Muscle layer of duodenum (tissue), 2 donors: Measurements from ENCODE around the gene CKAP5.
A peak's percentile ranks its signal among the peaks of the same experiment; 100 is the strongest.

ENCODE experiments used
- H3K27ac ChIP-seq: one replicate; pipeline ENCODE4 v1.7.0; 2013; ENCODE audit warnings: mild to moderate bottlenecking, low read length
- H3K27me3 ChIP-seq: one replicate; pipeline ENCODE4 v1.7.0; 2013; ENCODE audit warnings: low read depth, mild to moderate bottlenecking, control low read depth, low read length
- H3K36me3 ChIP-seq, 2 donors: one replicate each; pipeline ENCODE4 v1.7.0; 2013; ENCODE audit warnings: low read length in 2 of 2, control low read depth in 1 of 2, mild to moderate bottlenecking in 1 of 2; ENCODE audit not compliant: insufficient read depth in 2 of 2, control insufficient read depth in 1 of 2
- H3K4me1 ChIP-seq, 2 donors: one replicate each; pipeline ENCODE4 v1.7.0; 2013; ENCODE audit warnings: low read length in 2 of 2, mild to moderate bottlenecking in 2 of 2, control low read depth in 1 of 2, moderate library complexity in 1 of 2; ENCODE audit not compliant: insufficient read depth in 2 of 2, control insufficient read depth in 1 of 2
- H3K4me3 ChIP-seq, 2 donors: one replicate each; pipeline ENCODE4 v1.7.0; 2013; ENCODE audit warnings: low read length in 2 of 2, low read depth in 1 of 2, mild to moderate bottlenecking in 1 of 2
- H3K9me3 ChIP-seq, 2 donors: one replicate each; pipeline ENCODE4 v1.7.0; 2013; ENCODE audit warnings: low read length in 2 of 2, control low read depth in 1 of 2, mild to moderate bottlenecking in 1 of 2; ENCODE audit not compliant: control insufficient read depth in 1 of 2
- donor health status: healthy.

Gene CKAP5

GRCh38 chr11:46845740-46846509, at the start of gene CKAP5:
CKAP5 (minus strand) TSS chr11:46846280; CDS start chr11:46821231, 25,049 bp downstream.
- no peaks in the 10 kb centered on the region for H3K9me3 ChIP-seq
- H3K27ac ChIP-seq: peak within 1 kb of the TSS; percentile 67
- H3K36me3 ChIP-seq: no peaks in the 10 kb centered on the region
- peaks cover 5 to 14% of the 10 kb centered on the region in 2 donors for H3K4me1 ChIP-seq
- peak within 1 kb of the TSS; percentile 84 to 93 for H3K4me3 ChIP-seq
- no peaks in the 10 kb centered on the region for H3K27me3 ChIP-seq

DNA sequence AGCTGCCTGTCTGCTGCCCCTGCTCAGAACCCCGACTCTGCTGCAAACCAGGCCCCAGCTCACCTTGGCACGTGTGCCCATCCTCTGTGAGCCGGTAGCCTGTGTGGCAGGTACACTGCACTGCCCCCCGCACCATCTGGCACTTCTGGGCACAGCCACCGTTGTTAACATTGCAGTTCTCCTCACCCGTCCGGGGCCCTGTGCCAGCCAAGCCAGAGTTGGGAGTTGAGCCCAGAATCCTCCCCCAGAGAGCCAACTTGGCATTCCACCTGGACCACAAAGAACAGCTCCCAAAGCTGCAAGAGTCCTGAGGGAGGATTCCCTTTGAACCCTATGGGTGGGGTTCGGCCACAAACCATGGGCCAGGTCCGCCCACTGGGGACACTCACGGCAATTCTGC, 49.7 kb upstream of the CKAP5 start:
- H3K27ac ChIP-seq: no peak overlapping the region
- H3K9me3 ChIP-seq: no peaks in the 10 kb centered on the region
- peaks cover 3 to 25% of the 10 kb centered on the region in 2 donors for H3K36me3 ChIP-seq
- no peaks in the 10 kb centered on the region for H3K4me1 ChIP-seq
- no peaks in the 10 kb centered on the region for H3K27me3 ChIP-seq
- no peak overlapping the region for H3K4me3 ChIP-seq

DNA sequence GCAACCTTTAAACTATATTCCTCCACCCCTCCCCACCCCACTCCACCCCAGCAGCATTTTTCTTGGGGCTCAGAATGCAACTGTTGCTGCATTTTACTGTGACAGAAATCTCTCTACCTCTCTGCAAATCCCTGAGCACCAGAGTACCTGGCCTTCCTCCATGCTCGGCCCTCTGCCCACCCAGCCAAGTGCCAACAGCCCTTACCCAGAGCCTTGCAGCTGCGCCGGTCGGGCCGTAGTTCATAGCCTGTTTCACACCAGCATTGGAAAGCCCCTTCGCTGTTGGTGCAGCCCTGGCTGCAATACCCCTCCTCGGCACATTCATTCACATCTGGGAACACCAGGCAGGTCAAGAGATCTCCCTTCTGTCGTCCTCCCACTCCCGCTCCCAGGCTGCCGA, 48.9 kb upstream of the CKAP5 start:
- no peak overlapping the region for H3K27ac ChIP-seq
- H3K9me3 ChIP-seq: no peaks in the 10 kb centered on the region
- H3K4me1 ChIP-seq: no peaks in the 10 kb centered on the region
- no peaks in the 10 kb centered on the region for H3K27me3 ChIP-seq
- H3K4me3 ChIP-seq: no peak overlapping the region
- H3K36me3 ChIP-seq: peaks cover 3 to 24% of the 10 kb centered on the region in 2 donors

DNA sequence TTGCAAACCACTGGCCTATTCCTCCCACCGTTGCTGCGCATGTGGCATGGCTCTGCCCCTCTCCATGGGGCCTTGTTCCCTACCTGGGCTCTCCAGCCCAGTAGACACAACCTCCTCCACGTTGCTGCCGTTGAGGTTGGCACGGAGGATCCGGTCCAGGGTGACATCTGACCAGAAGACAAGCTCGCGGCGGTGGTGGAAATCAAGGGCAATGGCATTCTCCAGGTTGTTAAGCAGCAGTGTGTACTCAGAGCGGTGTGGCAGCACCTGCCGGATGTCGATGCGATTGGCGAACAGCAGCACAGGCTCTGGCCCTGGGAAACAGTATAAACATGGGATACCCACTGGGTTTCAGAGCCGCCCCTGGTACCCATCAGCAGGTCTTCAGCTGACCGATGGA, 48.4 kb upstream of the CKAP5 start:
- H3K27me3 ChIP-seq: no peaks in the 10 kb centered on the region
- no peak overlapping the region for H3K27ac ChIP-seq
- no peak overlapping the region for H3K4me3 ChIP-seq
- no peaks in the 10 kb centered on the region for H3K9me3 ChIP-seq
- H3K4me1 ChIP-seq: no peaks in the 10 kb centered on the region
- H3K36me3 ChIP-seq: peaks cover 3 to 19% of the 10 kb centered on the region in 2 donors

- Histone ChIP-seq H3K9me3 (no peaks in the 10 kb centered on the region), H3K4me3 (no peak overlapping the region), H3K27ac (no peak overlapping the region), H3K4me1 (no peaks in the 10 kb centered on the region), H3K27me3 (no peaks in the 10 kb centered on the region), H3K36me3 (peaks cover 3 to 13% of the 10 kb centered on the region in 2 donors)
Measured at GRCh38 chr11:46892838-46893237, 46.8 kb upstream of the CKAP5 start.

- H3K4me3 ChIP-seq: no peak overlapping the region
- no peaks in the 10 kb centered on the region for H3K9me3 ChIP-seq
- H3K4me1 ChIP-seq: no peaks in the 10 kb centered on the region
- H3K36me3 ChIP-seq: peaks cover 3 to 13% of the 10 kb centered on the region in 2 donors
- H3K27me3 ChIP-seq: no peaks in the 10 kb centered on the region
- no peak overlapping the region for H3K27ac ChIP-seq
Measured at GRCh38 chr11:46892109-46892508, 46.0 kb upstream of the CKAP5 start.

GRCh38 chr11:46890665-46891064, 44.6 kb upstream of the CKAP5 start:
- Histone ChIP-seq H3K4me3 (no peak overlapping the region), H3K27me3 (no peaks in the 10 kb centered on the region), H3K9me3 (no peaks in the 10 kb centered on the region), H3K4me1 (no peaks in the 10 kb centered on the region), H3K36me3 (peaks cover 6 to 18% of the 10 kb centered on the region in 2 donors), H3K27ac (no peak overlapping the region)

DNA sequence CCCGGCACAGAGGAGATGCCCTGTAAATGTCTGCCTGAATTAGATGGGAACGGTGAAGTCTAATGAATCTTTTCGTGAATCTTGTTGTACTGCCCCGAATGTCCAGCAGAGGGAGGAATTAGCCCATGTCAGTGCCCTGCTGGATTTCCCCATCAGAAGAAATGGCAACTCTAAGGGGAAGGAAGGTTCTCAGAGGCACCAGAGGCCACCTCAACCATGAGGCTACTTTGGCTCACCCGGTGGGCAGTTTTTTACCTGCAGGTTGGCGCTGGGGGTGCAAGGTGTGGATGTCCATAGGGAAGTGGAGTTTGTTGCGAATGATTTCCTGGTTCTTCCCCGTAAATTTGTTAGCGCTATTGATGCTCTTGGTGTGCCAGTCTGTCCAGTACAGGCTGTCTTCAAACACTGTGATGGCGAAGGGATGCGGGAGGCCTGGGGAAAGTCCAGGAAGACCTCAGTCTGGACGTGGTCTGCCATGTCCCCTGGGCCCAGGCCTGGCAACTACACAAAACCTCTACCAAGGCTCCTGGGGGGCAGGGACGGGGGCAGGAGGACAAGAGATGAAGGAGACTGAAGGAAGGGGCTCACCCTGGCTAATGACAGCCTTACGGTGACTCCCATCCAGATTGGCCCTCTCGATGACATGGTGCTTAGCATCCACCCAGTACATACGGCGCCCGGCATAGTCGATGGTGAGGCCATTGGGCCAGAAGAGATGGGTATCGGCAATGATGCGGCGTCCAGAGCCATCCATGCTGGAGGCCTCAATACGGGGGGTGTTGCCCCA, 43.8 kb upstream of the CKAP5 start:
- no peak overlapping the region for H3K4me3 ChIP-seq
- H3K27me3 ChIP-seq: no peaks in the 10 kb centered on the region
- no peaks in the 10 kb centered on the region for H3K4me1 ChIP-seq
- H3K36me3 ChIP-seq: peaks cover 6 to 21% of the 10 kb centered on the region in 2 donors
- H3K9me3 ChIP-seq: no peaks in the 10 kb centered on the region
- H3K27ac ChIP-seq: no peak overlapping the region

- no peak overlapping the region for H3K27ac ChIP-seq
- no peak overlapping the region for H3K4me3 ChIP-seq
- peaks cover 3 to 22% of the 10 kb centered on the region in 2 donors for H3K36me3 ChIP-seq
- H3K4me1 ChIP-seq: no peaks in the 10 kb centered on the region
- no peaks in the 10 kb centered on the region for H3K27me3 ChIP-seq
- H3K9me3 ChIP-seq: no peaks in the 10 kb centered on the region
Measured at GRCh38 chr11:46889251-46889650, 43.2 kb upstream of the CKAP5 start.

- H3K27me3 ChIP-seq: no peaks in the 10 kb centered on the region
- H3K9me3 ChIP-seq: no peaks in the 10 kb centered on the region
- H3K4me3 ChIP-seq: no peak overlapping the region
- H3K27ac ChIP-seq: no peak overlapping the region
- peaks cover 3 to 24% of the 10 kb centered on the region in 2 donors for H3K36me3 ChIP-seq
- H3K4me1 ChIP-seq: no peaks in the 10 kb centered on the region
Measured at GRCh38 chr11:46888636-46889035, 42.6 kb upstream of the CKAP5 start.

- Histone ChIP-seq H3K4me3 (no peak overlapping the region), H3K27me3 (no peaks in the 10 kb centered on the region), H3K4me1 (no peaks in the 10 kb centered on the region), H3K9me3 (no peaks in the 10 kb centered on the region), H3K27ac (no peak overlapping the region), H3K36me3 (peaks cover 3 to 34% of the 10 kb centered on the region in 2 donors)
Measured at GRCh38 chr11:46886211-46886610, 40.1 kb upstream of the CKAP5 start.
